K562 (cell line): ENCODE measurements around the gene ARMC8. TPM values are rescaled to one million over a fixed set of nuclear protein-coding genes. Genes with fewer than 3 reads are reported as not detected.

Experiments used
- ATF7 ChIP-seq: fragments of 450-650 bp; IDR thresholded peaks from 2 replicates; pipeline ENCODE4 v1.7.1; 2014; ENCODE audit warnings: mild to moderate bottlenecking, moderate library complexity
- CHD1 ChIP-seq: fragments of 200-600 bp; sonication (generic); IDR thresholded peaks from one replicate; pipeline ENCODE4 v1.6.1; 2012; ENCODE audit warnings: mild to moderate bottlenecking, moderate library complexity, low read length, inconsistent platforms
- KLF16 ChIP-seq: IDR thresholded peaks from 2 replicates; pipeline ENCODE4 v1.6.1; 2016; ENCODE audit warnings: antibody characterized with exemption
- NEUROD1 ChIP-seq: fragments of 150-350 bp; IDR thresholded peaks from 2 replicates; pipeline ENCODE4 v1.6.1; 2014; ENCODE audit warnings: borderline replicate concordance, low read length, low read depth; ENCODE audit not compliant: partially characterized antibody
- NR2C1 ChIP-seq, 2 experiments: fragments of 450-650 bp; IDR thresholded peaks; 2 replicates each; pipeline ENCODE4 v1.6.1; 2017; ENCODE audit warnings: mild to moderate bottlenecking in 2 of 2, antibody characterized with exemption in 1 of 2, inconsistent platforms in 1 of 2, missing compliant biosample characterization in 1 of 2, missing genetic modification characterization in 1 of 2
- PATZ1 ChIP-seq: fragments of 250-450 bp; sonication (Bioruptor Pico); IDR thresholded peaks from 2 replicates; pipeline ENCODE4 v1.5.0; 2020; ENCODE audit warnings: mild to moderate bottlenecking, borderline replicate concordance
- RBM34 ChIP-seq: fragments of 200-400 bp; formaldehyde crosslinking; IDR thresholded peaks from 2 replicates; pipeline ENCODE4 v1.6.1; 2018; ENCODE audit warnings: low read length, borderline replicate concordance; ENCODE audit not compliant: insufficient read depth
- SMAD4 ChIP-seq: fragments of 250-450 bp; sonication (Bioruptor Pico); conservative IDR thresholded peaks from 2 replicates; pipeline ENCODE4 v1.8.0; 2021; ENCODE audit warnings: inconsistent platforms, mild to moderate bottlenecking, moderate library complexity
- TBP ChIP-seq: optimal IDR thresholded peaks from 2 replicates; pipeline ENCODE3; 2011; ENCODE audit warnings: low read depth, low read length, improper control_type of control experiment
- ZEB2 ChIP-seq: fragments of 450-650 bp; IDR thresholded peaks from 2 replicates; pipeline ENCODE4 v1.6.1; 2016
- ZNF586 ChIP-seq: fragments of 450-650 bp; formaldehyde crosslinking; conservative IDR thresholded peaks from 2 replicates; pipeline ENCODE4 v1.4.0; 2020; ENCODE audit warnings: mild to moderate bottlenecking, moderate library complexity
- ZNF695 ChIP-seq: fragments of 450-650 bp; formaldehyde crosslinking; IDR thresholded peaks from 2 replicates; pipeline ENCODE4 v1.4.0; 2020; ENCODE audit warnings: mild to moderate bottlenecking, moderate library complexity
- polyA plus RNA-seq, 8 experiments: library from polyadenylated mRNA; depleted of rRNA in 4 of 8; stranded (reverse) in 5 of 8; unstranded in 3 of 8; fragments of >200 nt; fragmentation: Nextera tagmentation in 2 of 8; fragmentation: Illumina TruSeq in 1 of 8; extraction: Ambion mirVana in 2 of 8; extraction: Trizol in 1 of 8; gene quantifications; 2 replicates each; pipeline versions ENCODE4 v1.2.1 to v1.2.3, GENCODE V29; 2011 to 2014; ENCODE audit warnings: inconsistent platforms in 1 of 8, missing spikeins in 1 of 8
- total RNA-seq, 7 experiments: library from RNA; depleted of rRNA in 6 of 7; stranded (reverse); fragments of >200 nt in 6 of 7; fragmentation: Illumina TruSeq in 2 of 7; extraction: Trizol in 2 of 7; gene quantifications; 2 replicates each; pipeline versions ENCODE4 v1.2.1 to v1.2.3, GENCODE V29; 2011 to 2021; ENCODE audit warnings: low replicate concordance in 1 of 7
- TF ChIP-seq, protein P1 (sequence below): fragments of 450-650 bp; IDR thresholded peaks from 2 replicates; pipeline ENCODE4 v1.6.1; 2016; ENCODE audit warnings: low read depth
- TF ChIP-seq, protein P2 (sequence below): IDR thresholded peaks from 2 replicates; pipeline ENCODE4 v1.6.1; 2011; ENCODE audit warnings: borderline replicate concordance, low read depth, mild to moderate bottlenecking, moderate library complexity, low read length; ENCODE audit not compliant: insufficient read depth, poor library complexity, severe bottlenecking

The ARMC8 gene
- total and polyA plus RNA-seq, 9 of the 15 experiments (the other 6 are each of a cell fraction or from before 2014, with no cell fraction given), result 22.4 to 76.1 (median 37.3) TPM

DNA sequence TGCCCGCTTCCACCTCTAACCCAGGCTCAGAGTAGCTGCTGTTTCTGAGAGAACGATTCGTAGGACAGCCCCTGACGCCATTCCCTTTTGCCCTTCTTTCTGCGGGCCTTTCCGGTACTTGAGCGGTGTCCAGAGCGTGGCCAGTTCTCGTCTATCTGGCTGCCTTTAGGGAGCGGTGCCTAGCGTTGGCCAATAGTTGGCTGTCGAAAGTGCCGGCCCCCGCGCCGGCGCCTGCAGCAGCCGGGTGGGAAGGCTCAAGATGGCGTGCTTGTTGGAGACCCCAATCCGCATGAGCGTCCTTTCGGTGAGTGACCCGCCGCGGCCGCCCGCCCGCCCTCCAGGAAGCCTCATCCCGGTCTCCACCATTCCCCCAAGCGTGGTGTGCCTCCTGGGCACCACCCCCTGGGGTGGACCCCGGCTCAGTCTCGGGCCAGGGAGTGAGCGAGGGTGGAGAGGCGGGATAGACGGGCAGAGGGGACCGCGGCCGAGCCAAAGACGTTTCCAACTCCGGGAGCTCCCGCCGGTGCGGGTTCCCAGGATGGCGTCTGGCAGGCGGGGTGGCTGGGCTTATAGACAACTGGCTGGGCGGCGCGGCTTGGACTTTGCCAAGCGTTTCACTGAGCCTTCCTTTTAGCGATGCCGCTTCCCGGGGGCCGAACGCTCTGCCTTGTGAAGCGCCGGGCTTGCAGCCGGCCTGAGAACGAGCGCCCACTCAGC is at the start of gene ARMC8 (continued):
- no peak for TF ChIP-seq PATZ1 (CRISPR knock-in tag)
- peak; percentile 70 for TF ChIP-seq TBP
- TF ChIP-seq ZNF695, result no peak
- TF ChIP-seq SMAD4 (CRISPR knock-in tag), result peak; percentile 71
- no peak for TF ChIP-seq RBM34
- TF ChIP-seq NEUROD1, result peak; percentile 15
- no peak for TF ChIP-seq ZNF586 (CRISPR knock-in tag)
- peak; percentile 50; the same call in 1 of the 2 replicates for TF ChIP-seq ATF7
- peak; percentile 69 for TF ChIP-seq CHD1
- TF ChIP-seq ZEB2, result peak; percentile 100
- TF ChIP-seq NR2C1 (IDR thresholded peaks at IDR 0.05), result peak; percentile 83
- peak; percentile 87 for TF ChIP-seq NR2C1 (tag; IDR thresholded peaks at IDR 0.05)
- TF ChIP-seq, protein P1, sequence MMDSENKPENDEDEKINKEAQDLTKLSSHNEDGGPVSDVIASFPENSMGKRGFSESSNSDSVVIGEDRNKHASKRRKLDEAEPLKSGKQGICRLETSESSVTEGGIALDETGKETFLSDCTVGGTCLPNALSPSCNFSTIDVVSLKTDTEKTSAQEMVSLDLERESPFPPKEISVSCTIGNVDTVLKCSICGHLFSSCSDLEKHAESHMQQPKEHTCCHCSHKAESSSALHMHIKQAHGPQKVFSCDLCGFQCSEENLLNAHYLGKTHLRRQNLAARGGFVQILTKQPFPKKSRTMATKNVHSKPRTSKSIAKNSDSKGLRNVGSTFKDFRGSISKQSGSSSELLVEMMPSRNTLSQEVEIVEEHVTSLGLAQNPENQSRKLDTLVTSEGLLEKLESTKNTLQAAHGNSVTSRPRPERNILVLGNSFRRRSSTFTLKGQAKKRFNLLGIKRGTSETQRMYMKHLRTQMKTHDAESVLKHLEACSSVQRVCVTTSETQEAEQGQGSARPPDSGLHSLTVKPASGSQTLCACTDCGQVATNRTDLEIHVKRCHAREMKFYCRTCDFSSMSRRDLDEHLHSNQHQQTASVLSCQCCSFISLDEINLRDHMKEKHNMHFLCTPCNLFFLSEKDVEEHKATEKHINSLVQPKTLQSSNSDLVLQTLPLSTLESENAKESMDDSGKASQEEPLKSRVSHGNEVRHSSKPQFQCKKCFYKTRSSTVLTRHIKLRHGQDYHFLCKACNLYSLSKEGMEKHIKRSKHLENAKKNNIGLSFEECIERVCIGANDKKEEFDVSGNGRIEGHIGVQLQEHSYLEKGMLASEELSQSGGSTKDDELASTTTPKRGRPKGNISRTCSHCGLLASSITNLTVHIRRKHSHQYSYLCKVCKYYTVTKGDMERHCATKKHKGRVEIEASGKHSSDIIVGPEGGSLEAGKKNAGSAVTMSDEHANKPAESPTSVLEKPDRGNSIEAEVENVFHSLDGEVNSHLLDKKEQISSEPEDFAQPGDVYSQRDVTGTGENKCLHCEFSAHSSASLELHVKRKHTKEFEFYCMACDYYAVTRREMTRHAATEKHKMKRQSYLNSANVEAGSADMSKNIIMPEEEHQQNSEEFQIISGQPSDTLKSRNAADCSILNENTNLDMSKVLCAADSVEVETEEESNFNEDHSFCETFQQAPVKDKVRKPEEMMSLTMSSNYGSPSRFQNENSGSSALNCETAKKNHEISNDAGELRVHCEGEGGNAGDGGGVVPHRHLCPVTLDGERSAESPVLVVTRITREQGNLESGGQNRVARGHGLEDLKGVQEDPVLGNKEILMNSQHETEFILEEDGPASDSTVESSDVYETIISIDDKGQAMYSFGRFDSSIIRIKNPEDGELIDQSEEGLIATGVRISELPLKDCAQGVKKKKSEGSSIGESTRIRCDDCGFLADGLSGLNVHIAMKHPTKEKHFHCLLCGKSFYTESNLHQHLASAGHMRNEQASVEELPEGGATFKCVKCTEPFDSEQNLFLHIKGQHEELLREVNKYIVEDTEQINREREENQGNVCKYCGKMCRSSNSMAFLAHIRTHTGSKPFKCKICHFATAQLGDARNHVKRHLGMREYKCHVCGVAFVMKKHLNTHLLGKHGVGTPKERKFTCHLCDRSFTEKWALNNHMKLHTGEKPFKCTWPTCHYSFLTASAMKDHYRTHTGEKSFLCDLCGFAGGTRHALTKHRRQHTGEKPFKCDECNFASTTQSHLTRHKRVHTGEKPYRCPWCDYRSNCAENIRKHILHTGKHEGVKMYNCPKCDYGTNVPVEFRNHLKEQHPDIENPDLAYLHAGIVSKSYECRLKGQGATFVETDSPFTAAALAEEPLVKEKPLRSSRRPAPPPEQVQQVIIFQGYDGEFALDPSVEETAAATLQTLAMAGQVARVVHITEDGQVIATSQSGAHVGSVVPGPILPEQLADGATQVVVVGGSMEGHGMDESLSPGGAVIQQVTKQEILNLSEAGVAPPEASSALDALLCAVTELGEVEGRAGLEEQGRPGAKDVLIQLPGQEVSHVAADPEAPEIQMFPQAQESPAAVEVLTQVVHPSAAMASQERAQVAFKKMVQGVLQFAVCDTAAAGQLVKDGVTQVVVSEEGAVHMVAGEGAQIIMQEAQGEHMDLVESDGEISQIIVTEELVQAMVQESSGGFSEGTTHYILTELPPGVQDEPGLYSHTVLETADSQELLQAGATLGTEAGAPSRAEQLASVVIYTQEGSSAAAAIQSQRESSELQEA, result no peak
- no peak for TF ChIP-seq KLF16
- TF ChIP-seq, protein P2, sequence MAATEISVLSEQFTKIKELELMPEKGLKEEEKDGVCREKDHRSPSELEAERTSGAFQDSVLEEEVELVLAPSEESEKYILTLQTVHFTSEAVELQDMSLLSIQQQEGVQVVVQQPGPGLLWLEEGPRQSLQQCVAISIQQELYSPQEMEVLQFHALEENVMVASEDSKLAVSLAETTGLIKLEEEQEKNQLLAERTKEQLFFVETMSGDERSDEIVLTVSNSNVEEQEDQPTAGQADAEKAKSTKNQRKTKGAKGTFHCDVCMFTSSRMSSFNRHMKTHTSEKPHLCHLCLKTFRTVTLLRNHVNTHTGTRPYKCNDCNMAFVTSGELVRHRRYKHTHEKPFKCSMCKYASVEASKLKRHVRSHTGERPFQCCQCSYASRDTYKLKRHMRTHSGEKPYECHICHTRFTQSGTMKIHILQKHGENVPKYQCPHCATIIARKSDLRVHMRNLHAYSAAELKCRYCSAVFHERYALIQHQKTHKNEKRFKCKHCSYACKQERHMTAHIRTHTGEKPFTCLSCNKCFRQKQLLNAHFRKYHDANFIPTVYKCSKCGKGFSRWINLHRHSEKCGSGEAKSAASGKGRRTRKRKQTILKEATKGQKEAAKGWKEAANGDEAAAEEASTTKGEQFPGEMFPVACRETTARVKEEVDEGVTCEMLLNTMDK, result no peak
